Keratinocyte (primary cell): ENCODE measurements around the gene GSS.

Source experiments
- CTCF ChIP-seq, 3 experiments: IDR thresholded peaks in 1 of 3; conservative IDR thresholded peaks in 1 of 3; optimal IDR thresholded peaks in 1 of 3; 2 replicates in 2 of 3; 3 replicates in 1 of 3; pipeline versions ENCODE3 to v1.5.1; 2011; ENCODE audit warnings: low read length in 3 of 3, mild to moderate bottlenecking in 3 of 3, moderate library complexity in 2 of 3, control low read depth in 1 of 3, inconsistent platforms in 1 of 3; ENCODE audit not compliant: insufficient read depth in 2 of 3; ENCODE audit errors: extremely low read depth in 1 of 3
- EZH2 ChIP-seq: IDR thresholded peaks from one replicate; pipeline ENCODE4 v1.6.1; 2012; ENCODE audit warnings: inconsistent platforms, mild to moderate bottlenecking, low read length, moderate library complexity

DNA sequence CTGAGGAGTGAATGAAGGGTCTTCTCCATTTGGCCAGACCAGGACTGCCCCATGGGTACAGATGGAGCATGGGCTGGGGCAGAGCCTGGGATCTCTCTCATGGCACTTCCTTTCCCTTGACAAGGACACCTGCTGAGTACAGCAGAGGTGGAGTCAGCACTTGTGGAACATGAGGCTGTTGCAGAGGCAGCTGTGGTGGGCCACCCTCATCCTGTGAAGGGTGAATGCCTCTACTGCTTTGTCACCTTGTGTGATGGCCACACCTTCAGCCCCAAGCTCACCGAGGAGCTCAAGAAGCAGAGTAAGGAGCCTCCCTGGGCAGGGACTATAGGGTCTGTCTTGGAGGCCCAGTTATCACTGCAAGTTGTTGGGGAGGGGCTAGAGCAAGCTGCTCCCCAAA, 29.6 kb downstream of the GSS start:
- TF ChIP-seq CTCF (optimal IDR thresholded peaks at IDR 0.05 in 1 of 3, IDR thresholded peaks at IDR 0.05 in 1 of 3, conservative IDR thresholded peaks at IDR 0.05 in 1 of 3; ENCODE audit: extremely low read depth in 1 of 3, insufficient read depth in 2 of 3, low read length in 3 of 3) (no peak), EZH2 (no peak)
